GM19372 (cell line): ENCODE results near the gene EIPR1.

Source experiments
- ATAC-seq: cut with Tn5 transposase; IDR thresholded peaks from one replicate; pipeline ENCODE4 v1.9.1; 2021; ENCODE audit warnings: mild to moderate bottlenecking, low read depth, moderate library complexity; ENCODE audit not compliant: unreplicated experiment

EIPR1 gene

GRCh38 chr2:3325458-3326181 lies 52.0 kb downstream of the EIPR1 start:
- no peak for ATAC-seq

GRCh38 chr2:3324404-3325281 lies 53.0 kb downstream of the EIPR1 start:
- no peak for ATAC-seq

GRCh38 chr2:3324036-3324386 lies 53.6 kb downstream of the EIPR1 start:
- no peak for ATAC-seq

- ATAC-seq, result no peak
Observed at GRCh38 chr2:3323360-3324035, 54.1 kb downstream of the EIPR1 start.

- no peak for ATAC-seq
Observed at GRCh38 chr2:3322311-3322970, 55.2 kb downstream of the EIPR1 start.

GRCh38 chr2:3321825-3322224 lies 55.8 kb downstream of the EIPR1 start:
- no peak for ATAC-seq

- ATAC-seq, result no peak
Observed at GRCh38 chr2:3320910-3321605, 56.6 kb downstream of the EIPR1 start.

GRCh38 chr2:3319745-3320566 lies 57.7 kb downstream of the EIPR1 start:
- ATAC-seq, result no peak

GRCh38 chr2:3319134-3319533 lies 58.5 kb downstream of the EIPR1 start:
- no peak for ATAC-seq

- no peak for ATAC-seq
Observed at GRCh38 chr2:3317871-3318590, 59.6 kb downstream of the EIPR1 start.

- no peak for ATAC-seq
Observed at GRCh38 chr2:3317277-3317685, 60.3 kb downstream of the EIPR1 start.

- ATAC-seq, result no peak
Observed at GRCh38 chr2:3316456-3317276, 61.0 kb downstream of the EIPR1 start.

GRCh38 chr2:3314626-3315025 lies 63.0 kb downstream of the EIPR1 start:
- no peak for ATAC-seq

- ATAC-seq, result no peak
Observed at GRCh38 chr2:3313781-3314375, 63.7 kb downstream of the EIPR1 start.

GRCh38 chr2:3312576-3313345 lies 64.9 kb downstream of the EIPR1 start:
- no peak for ATAC-seq

- ATAC-seq, result no peak
Observed at GRCh38 chr2:3311601-3312000, 66.0 kb downstream of the EIPR1 start.
